NCI-H2196 treated with DMSO at 0.1 percent for 48 hours (cell line): ENCODE results near the gene IRF2BP2.

Source experiments
- DNase-seq: peaks from one replicate; lab custom pipeline; 2025; ENCODE audit not compliant: unreplicated experiment; lab: John Stamatoyannopoulos, UW

The IRF2BP2 gene

GRCh38 chr1:234585330-234586055, 24.5 kb downstream of the IRF2BP2 start:
- no peak for DNase-seq

DNA sequence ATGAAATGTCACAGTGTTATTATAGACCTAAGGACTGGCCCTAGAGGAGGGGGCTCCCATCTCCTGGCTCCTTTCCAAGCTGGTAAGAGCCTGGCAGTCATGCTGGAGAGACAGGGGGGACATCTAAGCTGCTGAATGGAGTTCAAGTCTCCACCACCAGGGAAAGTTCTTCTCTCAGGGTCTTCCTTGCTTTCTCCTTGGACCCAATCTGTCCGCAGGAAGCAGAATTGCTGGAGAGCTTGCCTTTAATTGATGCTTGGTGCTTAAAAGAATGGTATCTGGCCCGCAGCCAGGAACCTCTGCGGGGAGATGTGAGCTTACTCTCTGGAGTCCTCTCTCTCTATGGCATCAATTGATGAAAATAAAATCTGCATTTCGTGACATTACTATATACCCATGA, 25.1 kb downstream of the IRF2BP2 start:
- DNase-seq = no peak

- DNase-seq = no peak
Observed at GRCh38 chr1:234584420-234584805, 25.6 kb downstream of the IRF2BP2 start.

GRCh38 chr1:234583755-234584419, 26.1 kb downstream of the IRF2BP2 start:
- DNase-seq = no peak

- DNase-seq = no peak
Observed at GRCh38 chr1:234582681-234583301, 27.2 kb downstream of the IRF2BP2 start.

DNA sequence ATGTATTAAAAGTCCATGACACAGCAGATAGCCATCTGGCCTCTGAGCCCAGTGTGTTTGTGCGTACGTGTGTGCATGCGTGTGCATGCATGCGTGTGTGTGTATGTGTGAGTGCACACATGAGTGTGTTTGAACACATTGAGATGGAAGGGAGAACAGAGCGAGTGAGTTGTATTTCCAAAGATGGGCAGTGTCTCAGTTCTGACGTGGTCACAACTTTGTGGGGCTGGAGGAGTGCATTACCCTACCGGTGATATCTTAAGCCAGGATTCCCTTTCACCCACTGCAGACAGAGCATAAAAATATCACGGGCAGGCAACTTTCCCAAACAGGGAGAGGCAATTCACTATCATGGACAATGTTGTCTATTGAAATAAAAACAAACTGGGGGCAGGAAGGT, 27.8 kb downstream of the IRF2BP2 start:
- DNase-seq = no peak

DNA sequence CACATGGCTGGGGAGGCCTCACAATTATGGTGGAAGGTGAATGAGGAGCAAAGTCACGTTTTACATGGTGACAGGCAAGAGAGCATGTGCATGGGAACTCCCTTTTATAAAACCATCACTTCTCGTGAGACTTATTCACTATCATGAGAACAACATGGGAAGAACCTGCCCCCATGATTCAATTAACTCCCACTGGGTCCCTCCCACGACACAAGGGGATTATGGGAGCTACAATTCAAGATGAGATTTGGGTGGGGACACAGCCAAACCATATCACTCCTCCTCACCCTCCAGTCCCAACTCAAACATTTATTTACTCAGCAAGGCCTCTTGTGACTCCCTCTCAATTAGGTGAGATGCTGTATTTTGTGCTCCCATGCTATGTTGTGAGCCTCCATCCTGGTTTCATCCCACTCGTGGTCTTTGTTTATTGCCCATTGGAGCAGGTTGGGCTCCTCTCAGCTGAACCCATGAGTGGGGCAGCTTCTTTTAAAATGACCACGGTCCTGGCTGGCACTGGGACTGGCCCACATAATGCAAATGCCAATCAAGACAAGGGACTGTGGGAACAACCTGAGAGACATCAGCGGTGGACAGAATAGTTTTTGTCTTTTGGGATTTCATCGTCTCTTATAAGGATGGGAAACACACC, 28.8 kb downstream of the IRF2BP2 start:
- no peak for DNase-seq

DNA sequence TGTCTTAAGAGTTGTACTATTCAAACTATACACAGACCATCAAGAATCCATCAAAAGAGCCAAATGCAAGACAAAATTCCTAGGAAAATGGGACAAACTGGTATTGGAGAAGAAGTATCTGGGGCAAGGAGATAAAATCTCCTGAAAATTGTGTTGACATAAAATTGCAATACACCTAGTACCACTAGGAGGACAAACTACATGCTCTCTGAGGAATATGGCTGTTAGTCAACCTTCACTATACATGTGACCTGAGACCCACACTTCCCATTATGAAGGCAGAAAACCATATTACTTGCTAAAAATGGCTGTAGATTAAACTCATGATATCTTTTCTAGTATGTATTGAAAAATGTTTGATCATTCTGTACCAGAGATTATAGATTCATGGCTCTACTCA, 30.0 kb downstream of the IRF2BP2 start:
- DNase-seq = no peak

DNA sequence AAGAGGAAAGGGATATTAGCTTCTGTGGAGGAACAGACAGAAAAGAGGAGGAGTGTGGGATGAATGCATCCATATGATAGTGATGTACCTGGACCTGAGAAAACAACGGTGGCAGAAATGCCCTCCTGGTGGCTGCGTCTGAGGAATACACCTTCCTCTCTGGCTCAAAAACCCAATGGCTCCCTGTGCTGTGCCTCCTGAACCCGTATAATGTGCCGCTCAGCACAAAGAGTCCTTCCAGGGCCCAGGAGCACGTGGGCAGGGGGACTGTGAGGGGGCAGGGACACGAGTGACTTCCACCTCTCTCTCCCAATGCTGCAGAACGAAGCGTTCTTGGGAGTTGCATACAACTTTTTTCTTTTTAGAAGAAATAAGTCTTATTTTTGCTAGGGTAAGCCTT, 31.2 kb downstream of the IRF2BP2 start:
- no peak for DNase-seq

- DNase-seq = no peak
Observed at GRCh38 chr1:234578087-234578486, 31.9 kb downstream of the IRF2BP2 start.

GRCh38 chr1:234573711-234574299, 36.2 kb downstream of the IRF2BP2 start:
- DNase-seq = no peak

GRCh38 chr1:234572966-234573365, 37.0 kb downstream of the IRF2BP2 start:
- no peak for DNase-seq

DNA sequence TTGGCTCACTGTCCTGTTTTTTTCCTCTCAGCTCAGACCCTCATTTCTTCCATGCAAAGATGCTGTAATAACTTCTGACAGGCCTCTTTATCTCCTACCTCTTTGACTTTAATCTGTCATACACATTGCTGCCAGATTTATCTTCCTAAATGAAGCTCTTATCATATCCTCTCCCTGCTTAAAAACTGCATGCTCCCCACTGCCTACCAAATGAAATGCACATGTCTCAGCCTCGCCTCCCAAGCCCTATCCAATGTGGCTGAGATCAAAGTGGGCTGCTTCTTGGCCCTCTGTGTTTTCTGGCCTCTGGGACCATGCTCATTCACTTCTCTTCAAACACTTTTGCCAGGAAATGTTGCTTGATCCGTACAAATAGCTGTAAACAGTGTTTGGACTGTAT, 38.3 kb downstream of the IRF2BP2 start:
- no peak for DNase-seq

- DNase-seq = no peak
Observed at GRCh38 chr1:234570329-234571120, 39.5 kb downstream of the IRF2BP2 start.

DNA sequence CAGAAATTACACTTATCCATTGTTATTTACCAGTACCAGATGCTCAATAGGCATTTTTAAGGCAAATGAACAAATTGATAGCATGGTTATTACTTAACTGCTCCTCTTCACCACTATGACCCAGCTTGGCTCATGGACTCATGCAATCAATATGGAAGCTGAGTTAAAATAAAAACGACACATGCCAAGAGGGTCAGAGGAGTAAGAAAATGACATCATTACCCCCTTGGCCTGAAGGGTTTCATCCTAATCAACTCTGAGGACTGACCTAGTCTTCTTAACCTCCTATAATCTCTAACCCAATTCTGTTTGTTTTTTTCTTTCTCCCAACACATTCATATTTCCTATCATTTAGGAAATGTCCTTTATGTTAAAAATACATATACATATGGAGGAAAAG, 41.6 kb downstream of the IRF2BP2 start:
- DNase-seq = no peak

- DNase-seq = no peak
Observed at GRCh38 chr1:234565132-234565531, 44.8 kb downstream of the IRF2BP2 start.

DNA sequence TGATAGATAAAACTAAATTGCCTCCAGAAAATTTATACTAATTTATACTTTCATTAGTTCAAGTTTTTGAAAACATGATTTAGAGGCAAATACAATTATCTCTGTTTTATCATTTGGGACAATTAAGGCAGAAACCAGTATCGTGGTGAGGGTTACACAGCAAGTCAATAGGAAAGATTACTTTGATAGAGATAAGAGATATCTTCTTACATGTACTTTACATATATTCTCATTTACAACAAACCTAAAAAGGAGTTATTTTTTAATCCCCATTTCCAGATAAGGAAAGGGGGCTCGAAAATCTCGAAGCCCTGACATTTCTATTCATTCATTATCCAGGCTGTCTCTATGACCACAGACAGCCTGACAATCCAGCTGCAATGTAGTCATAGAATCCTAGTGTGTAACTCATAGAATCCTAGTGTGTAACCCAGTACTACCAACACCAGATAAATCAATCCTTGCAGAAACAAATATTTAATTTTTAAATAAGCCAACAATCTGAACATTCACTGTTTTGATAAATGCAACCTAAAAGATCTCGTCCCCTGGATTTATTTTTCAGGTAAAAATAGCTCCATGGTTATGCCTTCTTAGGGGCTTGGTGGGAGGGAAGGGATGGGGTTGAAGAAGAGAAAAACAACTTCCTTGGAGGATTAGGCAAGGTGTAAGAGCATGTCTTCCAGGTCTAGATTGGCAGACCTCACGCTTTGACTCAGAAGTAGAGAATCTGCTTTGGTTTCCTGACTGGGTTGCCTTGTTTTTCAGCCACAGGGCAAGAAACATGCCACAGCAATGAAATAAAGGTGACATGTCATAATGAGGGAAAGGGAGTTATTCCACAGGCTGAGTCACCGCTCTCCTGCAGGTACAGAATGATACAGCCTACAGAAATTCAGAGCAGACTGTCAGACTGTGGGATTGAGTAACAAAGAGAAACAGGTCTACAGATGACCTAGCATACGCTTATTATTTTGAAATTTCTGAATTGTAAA, 45.6 kb downstream of the IRF2BP2 start:
- DNase-seq = no peak

DNA sequence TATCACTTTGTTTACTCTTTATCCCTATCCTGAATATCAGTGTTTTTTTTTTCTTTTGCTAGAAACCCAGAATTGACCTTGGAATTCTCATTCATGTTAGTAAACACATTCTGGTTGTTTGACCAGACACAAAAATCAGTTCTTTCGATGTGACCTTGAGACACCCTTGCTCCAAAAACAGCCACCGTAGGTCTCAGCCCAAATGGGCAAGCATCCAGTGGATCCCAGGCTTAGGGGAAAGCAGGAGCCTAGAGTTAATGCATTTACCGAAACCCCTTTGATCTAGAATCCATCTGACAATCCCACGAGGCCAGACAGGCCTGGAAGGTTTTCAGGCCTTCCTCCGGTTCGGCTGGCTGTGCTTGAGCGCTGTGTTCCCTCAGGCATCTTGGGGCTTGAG, 47.6 kb downstream of the IRF2BP2 start:
- DNase-seq = no peak

- no peak for DNase-seq
Observed at GRCh38 chr1:234561319-234561718, 48.7 kb downstream of the IRF2BP2 start.
